ENCODE measurements around the gene NEAT1.
"Not testable (repeated sequence)": the region's sequence is repeated elsewhere in the genome, so short reads cannot be mapped to it uniquely, and the experiment has no call there.

NEAT1 gene

DNA sequence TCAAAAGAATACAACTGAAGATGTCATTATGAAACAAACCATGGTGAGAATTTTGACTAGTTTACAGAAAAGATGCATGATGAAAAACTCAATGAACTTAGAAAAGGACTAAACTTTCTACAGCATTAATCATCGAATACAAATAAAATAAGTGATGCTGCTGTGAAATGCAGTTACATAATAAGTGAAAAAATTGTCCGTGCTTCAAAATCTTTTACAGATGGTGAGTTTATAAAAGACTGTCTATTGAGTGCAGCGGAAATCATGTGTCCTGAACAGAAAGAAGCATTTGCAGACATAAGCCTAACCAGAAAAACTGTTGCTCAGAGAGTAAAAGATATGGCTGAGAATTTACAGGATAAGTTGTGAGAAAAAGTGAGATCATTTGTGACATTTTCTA, 33.8 kb downstream of the NEAT1 start:
- no peak for DNase-seq

GRCh38 chr11:65459552-65459951, 37.0 kb downstream of the NEAT1 start:
- no peak for DNase-seq

GRCh38 chr11:65465471-65465870, 42.9 kb downstream of the NEAT1 start:
- DNase-seq, result not testable (repeated sequence)

DNA sequence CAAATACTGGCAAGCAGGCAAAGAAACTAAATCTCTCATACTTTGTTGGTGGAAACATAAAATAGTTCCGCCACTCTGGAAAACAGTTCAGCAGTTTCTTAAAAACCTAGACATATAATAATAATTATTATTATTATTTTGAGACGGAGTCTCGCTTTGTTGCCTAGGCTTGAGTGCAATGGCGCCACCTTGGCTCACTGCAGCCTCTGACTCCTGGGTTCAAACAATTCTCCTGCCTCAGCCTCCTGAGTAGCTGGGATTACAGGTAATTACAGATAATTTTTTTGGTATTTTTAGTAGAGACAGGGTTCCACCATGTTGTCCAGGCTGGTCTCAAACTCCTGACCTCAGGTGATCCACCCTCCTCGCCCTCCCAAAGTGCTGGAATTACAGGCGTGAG, 44.7 kb downstream of the NEAT1 start:
- not testable (repeated sequence) for DNase-seq

DNA sequence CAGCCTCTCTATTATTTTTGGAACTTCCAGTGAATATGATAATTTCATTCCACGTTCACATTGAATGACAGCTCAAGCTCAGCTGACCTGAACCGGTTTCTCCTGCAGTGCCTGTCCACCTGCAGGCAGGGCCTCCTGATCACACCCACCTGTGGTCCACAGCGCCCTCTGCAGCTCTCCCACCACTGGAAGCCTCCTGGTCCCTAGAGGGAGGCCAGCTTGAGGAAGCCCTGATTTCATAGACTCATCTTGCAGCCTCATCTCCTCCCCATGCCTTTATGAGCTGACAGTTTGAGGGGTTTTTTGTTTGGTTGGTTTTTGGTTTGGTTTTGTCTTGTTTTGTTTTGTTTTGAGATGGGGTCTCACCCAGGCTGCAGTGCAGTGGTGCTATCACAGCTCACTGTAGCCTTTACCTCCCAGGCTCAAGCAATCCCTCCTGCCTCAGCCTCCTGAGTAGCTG, 46.3 kb downstream of the NEAT1 start:
- no peak for DNase-seq

DNA sequence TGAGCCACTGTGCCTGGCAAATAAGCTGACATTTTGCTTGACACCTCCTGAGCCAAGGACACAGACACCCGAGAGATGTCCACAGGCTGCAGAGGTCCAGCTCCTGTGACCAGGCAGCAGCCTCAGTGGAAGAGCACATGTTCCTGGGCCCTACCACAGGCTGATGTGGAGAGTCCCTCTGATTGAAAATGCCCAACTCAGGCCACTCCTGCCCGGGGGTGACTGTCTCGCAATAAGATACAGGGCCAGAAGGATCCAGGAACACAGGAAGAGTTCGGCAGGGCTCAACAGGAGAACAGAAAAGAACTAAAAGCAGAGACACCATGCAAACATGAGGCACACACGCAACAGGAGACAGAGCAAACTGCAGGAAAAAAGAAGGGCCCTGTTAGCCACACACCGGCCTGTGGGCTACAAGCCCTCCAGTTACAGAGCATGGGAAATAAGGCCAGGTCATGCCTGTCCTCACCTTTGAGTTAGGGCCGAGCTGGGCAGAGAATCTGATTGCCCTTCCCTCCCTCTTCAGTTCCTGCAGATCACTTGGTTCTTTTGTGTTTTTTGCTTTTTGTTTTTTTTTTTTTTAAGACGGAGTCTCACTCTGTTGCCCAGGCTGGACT, 47.9 kb downstream of the NEAT1 start:
- DNase-seq, result no peak

DNA sequence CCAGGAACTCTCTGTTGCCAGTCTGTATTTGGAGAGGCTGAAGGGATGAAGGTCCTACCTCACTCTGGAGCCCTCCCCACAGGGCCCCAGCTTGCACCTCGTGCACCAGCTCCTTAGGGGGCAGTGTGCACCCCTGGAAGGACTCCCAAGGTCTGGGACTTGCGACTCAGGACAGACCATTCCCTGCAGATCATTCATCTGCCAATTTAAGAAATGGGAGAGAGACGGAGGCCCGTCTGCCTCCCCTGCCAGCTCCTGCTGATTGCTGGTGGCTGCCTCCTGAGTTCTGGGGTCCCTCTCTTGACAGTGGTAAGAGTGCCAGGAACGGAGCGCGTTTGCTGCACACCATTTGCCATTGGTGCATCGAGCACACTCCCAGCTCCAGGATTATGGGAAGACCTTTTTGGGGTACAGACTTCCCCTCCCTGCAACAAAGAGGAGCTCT, 48.9 kb downstream of the NEAT1 start:
- DNase-seq, result no peak

GRCh38 chr11:65472588-65473277, 50.1 kb downstream of the NEAT1 start:
- DNase-seq, result not testable (repeated sequence)

GRCh38 chr11:65473278-65473860, 50.8 kb downstream of the NEAT1 start:
- no peak for DNase-seq

GRCh38 chr11:65474864-65475263, 52.3 kb downstream of the NEAT1 start:
- DNase-seq, result no peak

DNA sequence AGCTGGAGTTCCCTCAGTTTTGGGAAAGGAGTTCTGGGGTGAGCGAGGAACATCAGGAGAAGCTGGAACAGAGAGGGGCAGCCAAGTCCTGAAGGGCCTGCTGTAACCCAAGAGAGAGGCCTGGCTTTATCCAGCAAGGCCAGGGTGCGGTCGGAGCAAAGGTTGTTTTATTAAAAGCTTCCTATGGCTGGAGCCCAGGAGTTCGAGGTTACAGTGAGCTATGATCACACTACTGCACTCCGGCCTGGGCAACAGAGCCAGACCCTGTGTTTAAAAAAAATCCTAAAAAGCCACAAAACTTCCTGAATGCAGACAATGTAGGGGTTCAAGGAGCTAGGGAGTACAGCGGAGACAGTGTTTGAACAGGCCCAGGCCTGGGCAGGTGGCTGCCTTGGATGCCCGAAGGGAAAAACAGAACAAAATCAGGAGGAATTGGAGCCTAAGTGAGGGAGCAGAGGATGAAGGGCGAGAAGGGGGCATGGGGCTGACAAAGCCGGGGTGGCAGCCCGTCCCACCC, 54.1 kb downstream of the NEAT1 start:
- no peak for DNase-seq

- no peak for DNase-seq
Measured at GRCh38 chr11:65477149-65477965, 54.8 kb downstream of the NEAT1 start.

GRCh38 chr11:65478388-65479183, 56.0 kb downstream of the NEAT1 start:
- no peak for DNase-seq

GRCh38 chr11:65479184-65480145, 56.9 kb downstream of the NEAT1 start:
- no peak for DNase-seq

- no peak for DNase-seq
Measured at GRCh38 chr11:65482306-65482850, 59.8 kb downstream of the NEAT1 start.

- no peak for DNase-seq
Measured at GRCh38 chr11:65485920-65486219, 63.3 kb downstream of the NEAT1 start.

- no peak for DNase-seq
Measured at GRCh38 chr11:65486570-65487466, 64.2 kb downstream of the NEAT1 start.

DNA sequence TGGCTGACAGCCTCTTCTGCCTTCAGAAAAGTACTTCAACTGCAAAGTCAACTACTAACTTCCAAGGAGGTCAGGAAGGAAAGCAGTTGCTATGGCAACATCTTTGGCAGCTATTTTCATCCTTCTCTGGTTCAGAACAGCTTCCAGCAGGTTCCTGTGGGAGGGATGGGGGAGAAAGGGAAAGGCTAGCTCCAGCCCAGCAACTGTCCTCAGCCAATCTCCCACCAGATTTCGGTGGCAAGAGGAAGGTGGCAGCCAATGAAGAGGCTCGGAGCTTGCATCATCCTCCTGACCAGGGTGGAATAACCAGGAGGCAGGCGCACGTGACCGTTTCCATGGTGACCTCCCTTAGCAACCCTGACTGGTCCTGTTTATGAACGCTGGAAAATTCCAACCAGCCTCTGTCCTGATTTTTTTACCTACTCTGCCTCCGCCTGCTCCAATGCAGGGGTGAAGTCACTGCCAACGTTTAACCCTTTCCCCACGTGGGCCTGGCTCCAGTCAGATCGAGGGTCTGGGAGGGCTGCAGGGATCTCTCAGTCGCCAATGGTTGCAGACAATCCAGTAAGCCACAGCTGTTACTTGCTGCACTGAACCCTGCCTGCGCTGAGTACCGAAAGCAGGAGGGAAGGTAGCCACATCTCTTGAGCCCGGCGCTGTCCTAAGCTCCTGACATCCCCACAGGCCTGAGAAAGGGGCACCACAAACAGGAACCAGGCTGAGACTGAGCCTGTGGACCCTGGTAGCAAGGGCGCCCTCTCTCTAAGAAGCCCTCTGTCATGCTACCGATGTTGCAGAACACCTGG, 65.1 kb downstream of the NEAT1 start:
- DNase-seq, result no peak
